HL-60 (cell line): Measurements from ENCODE around the gene SPINK1.

ENCODE experiments used
- DNase-seq, 2 experiments: peaks; one replicate each; pipeline ENCODE4 v3.0.0-alpha.2; 2010 to 2020; ENCODE audit warnings: low read depth in 1 of 2, low spot score in 1 of 2
- H3K27ac ChIP-seq: fragments of 250-450 bp; sonication (Bioruptor Pico); replicated peaks from 2 replicates; pipeline ENCODE4 v1.5.1; 2020; ENCODE audit warnings: mild to moderate bottlenecking, moderate library complexity
- H3K27me3 ChIP-seq: fragments of 250-450 bp; sonication (Bioruptor Pico); 2 replicates; pipeline ENCODE4 v1.5.1; 2021; ENCODE audit warnings: mild to moderate bottlenecking, moderate library complexity; ENCODE audit not compliant: insufficient read depth, poor library complexity, severe bottlenecking
- H3K4me3 ChIP-seq: replicated peaks from 2 replicates; pipeline ENCODE4 v1.5.1; 2011; ENCODE audit warnings: mild to moderate bottlenecking, control low read depth, low read length; ENCODE audit not compliant: insufficient read depth
- CTCF ChIP-seq: IDR thresholded peaks from one replicate; pipeline ENCODE4 v1.5.1; 2011; ENCODE audit warnings: low read length, control low read depth, inconsistent platforms; ENCODE audit not compliant: insufficient read depth
- GABPA ChIP-seq: IDR thresholded peaks from 2 replicates; pipeline ENCODE4 v1.6.1; 2012; ENCODE audit warnings: low read depth
- POLR2AphosphoS5 ChIP-seq: IDR thresholded peaks from 2 replicates; pipeline ENCODE4 v1.6.1; 2012; ENCODE audit warnings: low read depth
- REST ChIP-seq: IDR thresholded peaks from 2 replicates; pipeline ENCODE4 v1.6.1; 2012; ENCODE audit warnings: low read depth; ENCODE audit not compliant: insufficient replicate concordance
- SPI1 ChIP-seq: IDR thresholded peaks from 2 replicates; pipeline ENCODE4 v1.6.1; 2012; ENCODE audit warnings: low read depth, mild to moderate bottlenecking, borderline replicate concordance

SPINK1 gene

GRCh38 chr5:147818290-147818689 is 13.2 kb downstream of the SPINK1 start:
- no peaks in the 10 kb centered on the region for H3K27me3 ChIP-seq
- no peak overlapping the region for H3K4me3 ChIP-seq
- H3K27ac ChIP-seq, result no peak overlapping the region
- TF ChIP-seq GABPA (no peak), POLR2AphosphoS5 (no peak), SPI1 (no peak), CTCF (no peak), REST (no peak)
- DNase-seq, result no peak

- Histone ChIP-seq H3K4me3 (no peak overlapping the region), H3K27ac (no peak overlapping the region), H3K27me3 (no peaks in the 10 kb centered on the region)
- DNase-seq, result no peak
- TF ChIP-seq POLR2AphosphoS5 (no peak), SPI1 (no peak), REST (no peak), GABPA (no peak), CTCF (no peak)
Measured at GRCh38 chr5:147813696-147814095, 17.8 kb downstream of the SPINK1 start.

GRCh38 chr5:147809830-147810666 is 21.4 kb downstream of the SPINK1 start:
- TF ChIP-seq POLR2AphosphoS5 (no peak), SPI1 (no peak), CTCF (no peak), GABPA (no peak), REST (no peak)
- no peak overlapping the region for H3K4me3 ChIP-seq

More at GRCh38 chr5:147809830-147810666, 21.4 kb downstream of the SPINK1 start:
- no peak overlapping the region for H3K27ac ChIP-seq
- H3K27me3 ChIP-seq, result no peaks in the 10 kb centered on the region
- DNase-seq, result no peak
